HG03095 (cell line): Measurements from ENCODE around the gene ST6GALNAC2.

Experiments
- ATAC-seq: cut with Tn5 transposase; IDR thresholded peaks from one replicate; pipeline ENCODE4 v1.9.1; 2021; ENCODE audit warnings: moderate library complexity; ENCODE audit not compliant: unreplicated experiment

The ST6GALNAC2 gene

DNA sequence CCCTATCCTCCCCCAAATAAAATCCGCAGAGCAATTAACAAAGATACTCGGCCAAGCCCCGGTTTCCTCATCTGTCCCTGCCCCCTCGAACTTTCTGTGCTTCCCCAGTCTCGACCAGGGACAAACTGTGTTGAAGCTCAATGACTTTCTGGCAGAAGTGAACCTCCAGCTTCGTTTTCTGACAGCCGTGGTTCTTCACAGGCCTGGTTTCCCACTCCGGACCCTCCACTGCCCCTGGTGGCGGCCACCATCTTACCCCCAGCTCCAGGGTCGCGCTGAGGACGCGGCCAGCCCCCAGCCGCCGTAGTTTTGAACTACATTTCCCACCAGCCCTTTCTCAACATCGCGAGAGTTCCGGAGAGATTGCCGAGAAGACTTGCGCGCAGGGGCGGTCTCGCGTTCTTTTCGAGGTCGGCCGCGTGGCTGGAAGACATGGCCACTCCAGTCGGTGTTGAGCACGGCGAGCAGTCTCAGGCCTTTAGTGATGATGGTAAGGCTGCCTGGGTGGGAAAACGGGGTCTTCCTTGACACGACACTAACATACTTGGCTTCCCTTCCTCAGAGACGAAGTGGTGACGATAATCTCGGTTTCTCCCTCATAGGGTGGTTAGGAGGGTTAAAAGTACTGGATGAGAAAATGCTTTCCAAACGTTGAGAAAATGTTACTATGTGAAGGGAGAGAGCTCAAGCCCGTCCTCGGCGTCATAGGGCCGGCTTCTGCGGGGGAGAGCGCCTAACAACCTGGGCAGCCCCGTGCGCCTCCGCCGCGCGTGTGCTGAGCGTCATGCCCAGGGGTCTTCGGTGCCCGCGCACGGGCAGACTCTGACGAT, 28.1 kb downstream of the ST6GALNAC2 start:
- peak; percentile 80 for ATAC-seq

- ATAC-seq: peak; percentile 16
These were observed 28.8 kb downstream of the ST6GALNAC2 start for GRCh38 chr17:76556765-76557367.

DNA sequence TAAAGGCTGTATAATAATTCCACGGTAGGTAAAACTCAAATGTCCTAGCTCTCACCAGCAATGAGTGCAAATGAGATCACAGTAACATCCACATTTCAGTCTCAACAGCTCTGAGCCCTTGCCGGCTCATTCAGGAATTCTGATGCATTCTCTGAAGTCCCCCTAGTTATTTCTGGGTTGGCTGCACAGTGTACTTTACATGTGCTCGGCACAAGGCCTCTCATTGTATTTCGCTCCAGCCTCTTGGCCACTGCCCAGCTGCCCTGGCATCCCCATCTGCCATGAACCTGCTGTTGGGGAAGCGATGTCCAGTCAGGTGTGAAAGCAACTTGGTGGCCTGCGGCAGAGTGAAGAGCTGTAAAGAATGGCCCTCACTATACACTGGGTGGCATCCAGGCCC, 31.5 kb downstream of the ST6GALNAC2 start:
- ATAC-seq: no peak

GRCh38 chr17:76553178-76553908, 32.3 kb downstream of the ST6GALNAC2 start:
- no peak for ATAC-seq

- ATAC-seq: no peak
These were observed 34.0 kb downstream of the ST6GALNAC2 start for GRCh38 chr17:76551685-76552084.

DNA sequence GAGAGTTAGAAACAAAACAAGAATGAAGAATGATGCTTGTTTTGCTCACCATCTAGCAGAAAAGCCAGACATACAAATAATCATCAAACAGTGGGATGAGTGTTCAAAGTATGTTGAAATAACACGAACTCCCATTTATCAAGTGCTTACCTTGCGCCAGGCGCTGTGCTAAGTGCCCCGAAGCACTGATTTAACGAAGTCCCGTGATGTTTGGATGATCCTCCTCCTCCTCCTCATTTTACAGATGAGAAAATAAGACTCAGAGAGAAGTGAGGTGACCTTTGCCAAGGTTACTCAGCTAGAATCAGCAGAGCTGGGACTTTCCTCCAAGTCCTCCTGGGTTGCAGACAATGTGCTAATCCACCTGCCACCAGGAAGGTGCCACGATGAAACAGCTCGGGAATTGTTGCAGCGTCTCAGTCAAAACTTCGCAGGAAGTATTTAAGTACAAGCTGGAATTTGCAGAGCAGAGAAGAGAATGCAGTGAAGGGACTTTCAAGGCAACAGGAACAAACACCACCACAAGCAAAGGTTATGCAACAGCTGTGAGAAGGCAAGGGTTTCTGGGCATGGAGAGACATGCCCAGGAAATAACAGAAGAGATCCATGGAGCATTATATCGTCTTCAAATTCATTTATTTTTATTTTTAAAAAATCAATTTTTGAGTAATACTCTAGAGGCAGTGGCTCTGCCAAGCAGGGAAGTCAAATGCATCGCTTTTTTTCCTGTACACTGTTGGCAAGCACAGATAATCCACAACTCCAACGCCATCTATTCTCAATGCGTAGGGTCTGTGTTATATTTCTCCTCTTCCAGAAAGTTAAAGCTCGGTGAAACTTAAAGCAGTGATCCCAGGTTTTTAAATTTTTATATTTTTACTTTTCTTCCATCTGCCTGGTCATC, 34.7 kb downstream of the ST6GALNAC2 start:
- ATAC-seq: no peak

DNA sequence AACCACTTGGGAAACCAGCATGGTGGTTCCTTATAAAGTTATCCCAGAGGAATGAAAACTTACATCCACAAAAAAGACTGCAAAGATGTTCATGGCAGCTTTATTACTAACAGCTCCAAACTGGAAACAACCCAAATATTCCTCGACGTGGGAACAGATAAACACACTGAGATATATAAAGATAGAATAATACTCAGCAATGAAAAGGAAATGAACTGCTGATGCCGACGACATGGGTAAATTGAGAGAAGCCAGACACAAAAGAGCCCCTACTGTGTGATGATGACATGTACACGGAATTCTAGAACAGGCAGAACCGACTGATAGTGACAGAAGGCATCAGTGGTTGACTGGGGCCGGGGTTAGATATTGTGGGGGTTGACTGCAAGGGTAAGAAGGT, 36.1 kb downstream of the ST6GALNAC2 start:
- no peak for ATAC-seq

DNA sequence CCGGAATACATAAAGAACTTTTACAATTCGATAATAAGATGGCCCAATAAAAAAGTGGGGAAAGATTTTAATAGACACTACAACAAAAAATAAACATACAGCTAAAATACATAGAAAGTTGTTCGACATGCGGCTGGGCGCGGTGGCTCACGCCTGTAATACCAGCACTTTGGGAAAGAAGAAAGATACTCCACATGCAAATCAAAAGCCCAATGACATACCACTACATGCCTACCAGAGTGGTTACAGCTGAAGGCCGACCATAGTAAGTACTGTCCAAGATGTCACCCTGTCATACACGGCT, 36.5 kb downstream of the ST6GALNAC2 start:
- ATAC-seq: no peak

DNA sequence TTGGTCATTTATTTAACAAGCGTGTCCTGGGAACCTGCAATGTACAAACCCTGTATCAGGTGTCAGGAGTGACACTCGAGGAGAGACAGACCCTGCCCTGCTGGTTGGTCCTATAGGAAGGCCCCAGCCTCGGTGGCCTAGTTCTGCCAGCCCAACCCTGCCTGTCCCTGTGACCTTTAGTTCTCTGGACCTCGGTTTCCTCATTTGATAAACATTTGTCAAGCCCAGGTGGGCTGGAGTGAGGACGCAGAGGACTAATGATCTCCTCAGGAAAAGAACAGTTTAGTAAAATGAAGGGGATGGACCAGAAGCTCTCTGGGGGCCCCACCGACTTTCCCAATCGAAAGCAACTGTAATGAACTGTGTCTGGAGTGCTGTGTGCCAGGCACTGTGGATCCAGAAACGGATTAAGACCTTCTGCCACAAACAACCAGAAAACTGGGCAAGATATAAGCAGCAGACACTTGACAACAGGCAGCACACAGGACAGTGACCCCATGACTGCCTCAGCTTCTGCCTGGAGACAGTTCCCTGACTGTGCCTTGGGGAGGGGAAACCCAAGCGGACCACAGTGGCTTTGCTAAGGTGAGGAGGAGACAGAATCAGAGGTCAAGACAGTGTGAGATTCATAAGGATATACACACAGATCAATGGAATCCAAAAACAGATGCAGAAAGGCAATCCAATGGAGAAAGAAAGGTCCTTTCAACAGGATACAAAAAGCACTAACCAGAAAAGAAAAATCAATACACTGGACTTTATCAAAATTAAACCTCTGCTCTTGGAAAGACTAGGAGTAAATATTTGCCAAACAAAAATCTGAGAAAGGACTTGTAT, 37.1 kb downstream of the ST6GALNAC2 start:
- no peak for ATAC-seq

DNA sequence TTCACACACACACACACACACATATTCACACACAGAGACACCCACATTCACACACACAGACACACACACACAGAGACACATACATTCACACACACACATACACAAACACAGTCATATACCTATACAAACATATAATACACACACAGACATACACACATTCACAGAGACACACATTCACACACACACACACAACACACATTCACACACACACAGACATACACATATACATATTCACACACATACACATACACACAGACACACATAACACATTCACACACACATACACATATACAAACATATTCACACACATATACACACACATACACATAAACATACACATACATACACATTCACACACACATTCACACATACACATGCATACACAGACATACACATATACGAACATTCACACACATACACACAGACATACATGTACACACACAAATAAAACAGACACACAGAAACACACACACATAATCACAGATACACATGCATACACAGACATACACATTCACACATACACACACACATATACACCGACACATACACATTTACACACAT, 37.9 kb downstream of the ST6GALNAC2 start:
- ATAC-seq: no peak

- no peak for ATAC-seq
These were observed 38.4 kb downstream of the ST6GALNAC2 start for GRCh38 chr17:76547183-76547641.

DNA sequence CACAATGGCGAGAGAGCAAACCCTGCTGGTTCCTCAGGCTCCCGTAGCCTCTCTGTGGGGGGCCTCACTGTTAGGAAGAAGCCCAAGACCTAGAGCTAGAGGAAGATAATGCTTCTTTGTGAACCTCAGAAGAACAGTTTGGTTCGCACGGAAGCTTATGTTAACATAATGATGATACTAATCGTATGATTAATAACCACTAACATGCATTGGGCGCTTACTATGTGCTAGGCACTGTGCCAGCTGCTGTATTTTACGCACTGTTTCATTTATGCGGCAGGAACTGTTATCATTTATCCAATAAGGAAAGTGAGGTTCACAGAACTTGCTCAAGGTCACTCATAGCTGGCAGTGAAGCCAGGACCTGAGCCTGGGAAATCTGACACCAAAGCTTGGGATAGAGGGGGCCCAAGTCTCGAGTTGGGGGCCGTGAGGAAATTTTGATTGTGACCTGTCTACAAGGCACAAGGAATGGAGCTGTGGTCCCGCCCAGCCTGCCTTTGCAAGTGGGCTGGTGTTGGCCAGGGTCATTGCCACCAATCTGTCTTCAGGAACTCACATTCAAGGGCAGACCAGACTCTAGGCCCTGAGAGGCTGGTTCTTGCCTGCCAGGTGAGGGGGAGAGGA, 39.0 kb downstream of the ST6GALNAC2 start:
- ATAC-seq: no peak

DNA sequence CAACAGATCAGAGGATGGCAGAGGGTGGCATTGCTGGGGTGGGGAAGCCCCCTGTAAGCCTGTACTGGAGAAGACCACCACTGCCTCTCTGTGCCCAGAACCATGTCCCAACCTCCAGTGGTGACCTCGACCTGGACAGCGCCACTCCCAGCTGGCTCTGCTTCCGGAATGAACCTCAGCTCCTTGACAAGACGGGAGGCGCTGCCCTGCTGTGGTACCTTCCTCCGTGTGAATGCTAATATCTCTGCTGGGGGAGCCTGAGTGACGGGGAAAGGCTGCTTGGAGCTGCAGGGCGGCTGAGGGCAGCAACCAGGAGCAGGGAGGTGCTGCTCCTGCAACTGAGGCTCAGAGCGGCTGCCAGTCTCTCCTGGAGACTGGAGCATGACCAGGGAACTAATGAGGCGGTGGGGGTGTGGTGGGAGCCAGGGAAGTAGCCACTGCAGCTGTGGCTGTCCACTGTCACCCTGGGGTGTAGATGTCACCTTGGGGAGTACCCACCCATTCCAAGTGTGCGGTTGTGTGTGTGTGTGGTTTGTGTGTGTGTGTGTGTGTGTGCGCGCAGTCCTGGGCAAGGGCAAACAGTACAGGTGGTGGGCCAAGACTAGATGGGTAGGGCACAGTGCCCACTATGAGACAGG, 39.6 kb downstream of the ST6GALNAC2 start:
- ATAC-seq: no peak

DNA sequence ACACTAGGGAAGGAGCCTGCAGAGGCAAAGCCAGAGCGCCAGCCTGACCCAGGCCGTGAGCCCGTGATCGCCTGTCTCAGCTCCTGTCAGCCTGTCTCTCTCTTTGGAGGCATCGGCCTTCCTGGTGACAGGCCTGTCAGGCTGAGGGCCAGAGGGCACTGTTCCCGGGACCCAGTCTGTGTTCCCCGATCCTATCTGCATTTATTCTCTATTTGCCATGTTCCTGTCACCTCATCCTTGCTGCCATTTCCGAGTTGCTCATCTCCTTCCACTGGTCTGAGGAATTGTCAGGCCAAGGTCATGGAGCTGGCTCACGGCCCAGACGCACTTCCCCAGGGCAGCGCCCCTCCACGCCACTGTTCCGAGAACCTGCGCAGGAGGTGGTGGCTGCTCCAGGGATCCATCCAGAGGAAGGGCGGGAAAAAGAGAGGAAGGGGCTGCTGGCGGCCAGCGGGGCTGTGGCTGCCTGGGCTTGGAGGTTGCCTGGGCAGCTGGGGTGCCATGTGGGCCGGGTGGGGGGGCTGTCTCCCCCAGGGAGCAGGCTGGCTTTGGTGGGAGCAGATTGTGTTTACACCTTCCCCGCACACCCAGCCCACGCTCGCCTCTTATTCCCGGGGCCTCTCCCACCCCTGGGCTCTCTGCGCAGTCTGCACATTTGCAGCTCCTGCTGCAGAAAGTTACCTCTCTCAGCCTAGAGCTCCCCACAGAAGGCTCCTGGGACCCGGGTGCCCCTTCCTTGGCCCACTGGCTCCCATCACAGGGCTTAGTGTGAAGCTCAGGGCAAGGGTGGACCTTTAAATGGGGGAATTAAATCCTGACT, 40.9 kb downstream of the ST6GALNAC2 start:
- no peak for ATAC-seq

- no peak for ATAC-seq
These were observed 41.7 kb downstream of the ST6GALNAC2 start for GRCh38 chr17:76543826-76544545.

DNA sequence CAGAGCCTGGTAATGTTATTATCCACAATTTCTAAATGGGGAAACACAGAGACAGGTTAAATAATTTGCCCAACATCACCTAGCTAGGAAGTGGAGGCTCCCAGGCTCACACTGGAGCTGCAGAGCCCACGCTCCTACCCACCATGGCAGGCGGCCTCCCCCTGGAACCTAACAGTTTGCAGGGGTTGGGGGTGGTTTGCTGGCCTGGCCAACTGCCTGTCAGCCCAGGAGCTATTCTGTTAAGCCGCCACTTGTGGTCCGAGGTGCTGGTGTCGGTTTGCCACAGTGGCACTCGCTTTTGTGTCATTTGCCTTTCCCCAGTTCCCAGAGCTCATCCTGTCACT, 42.2 kb downstream of the ST6GALNAC2 start:
- no peak for ATAC-seq

GRCh38 chr17:76542984-76543383, 42.7 kb downstream of the ST6GALNAC2 start:
- no peak for ATAC-seq
